OCI-LY7 (cell line): ENCODE measurements around the gene PPP1R16B. TPM values are rescaled to one million over a fixed set of nuclear protein-coding genes. Genes with fewer than 3 reads are reported as not detected.
A peak's percentile ranks its signal among the peaks of the same experiment; 100 is the strongest.
"Not testable (repeated sequence)": the region's sequence is repeated elsewhere in the genome, so short reads cannot be mapped to it uniquely, and the experiment has no call there.

ENCODE experiments used
- BruUV-seq: library from RNA; stranded (reverse); fragments of 400-500 nt; replicated peaks from 2 replicates; lab custom pipeline; 2021; lab: Mats Ljungman, UMichigan
- CTCF ChIA-PET: fragments of 300-600 bp; sonication (Branson Sonifier 250); formaldehyde crosslinking; loops from one replicate; lab custom pipeline; 2022; ENCODE audit warnings: antibody characterized with exemption; ENCODE audit not compliant: unreplicated experiment; lab: Charles Lee
- POLR2A ChIA-PET: fragments of 300-600 bp; sonication (Branson Sonifier 250); formaldehyde crosslinking; loops from one replicate; lab custom pipeline; 2022; ENCODE audit warnings: antibody characterized with exemption; lab: Charles Lee
- DNase-seq: peaks from one replicate; pipeline ENCODE4 v3.0.0-alpha.2; 2015; ENCODE audit warnings: low spot score
- H2AFZ ChIP-seq: fragments of 200-600 bp; sonication (generic), shearing (Covaris generic); 2 replicates; pipeline ENCODE4 v1.6.1; 2014; ENCODE audit warnings: mild to moderate bottlenecking, antibody characterized with exemption, low read length, moderate library complexity
- H3K27ac ChIP-seq: fragments of 200-600 bp; sonication (generic); 2 replicates; pipeline ENCODE4 v1.5.1; 2014; ENCODE audit warnings: mixed run types, low read depth, mild to moderate bottlenecking, moderate library complexity, low read length, inconsistent platforms; ENCODE audit not compliant: poor library complexity, severe bottlenecking
- H3K36me3 ChIP-seq: fragments of 200-600 bp; sonication (generic); 2 replicates; pipeline ENCODE4 v1.6.1; 2014; ENCODE audit warnings: mild to moderate bottlenecking, antibody characterized with exemption, low read length, moderate library complexity, mixed read lengths; ENCODE audit not compliant: insufficient read depth
- H3K4me1 ChIP-seq: fragments of 200-600 bp; sonication (generic); 2 replicates; pipeline ENCODE4 v1.5.1; 2014; ENCODE audit warnings: mild to moderate bottlenecking, low read length; ENCODE audit not compliant: insufficient read depth, poor library complexity, severe bottlenecking
- H3K4me2 ChIP-seq: fragments of 200-600 bp; sonication (generic); 2 replicates; pipeline ENCODE4 v1.6.1; 2014; ENCODE audit warnings: mild to moderate bottlenecking, low read length
- H3K4me3 ChIP-seq: fragments of 200-600 bp; sonication (generic); 2 replicates; pipeline ENCODE4 v1.5.1; 2014; ENCODE audit warnings: mild to moderate bottlenecking, low read depth, low read length; ENCODE audit not compliant: poor library complexity, severe bottlenecking
- H3K79me2 ChIP-seq: fragments of 200-600 bp; sonication (generic); 2 replicates; pipeline ENCODE4 v1.6.1; 2016; ENCODE audit warnings: low read depth, mild to moderate bottlenecking, low read length, moderate library complexity, mixed read lengths; ENCODE audit not compliant: insufficient read depth
- H3K9me2 ChIP-seq: fragments of 200-600 bp; sonication (generic); 2 replicates; pipeline ENCODE4 v1.6.1; 2016; ENCODE audit warnings: mild to moderate bottlenecking, low read length, mixed read lengths; ENCODE audit not compliant: insufficient read depth
- H3K9me3 ChIP-seq: fragments of 200-600 bp; sonication (generic); 2 replicates; pipeline ENCODE4 v1.6.1; 2014; ENCODE audit warnings: mild to moderate bottlenecking, mixed run types, low read length, mixed read lengths
- H4K20me1 ChIP-seq: fragments of 200-600 bp; sonication (generic); 2 replicates; pipeline ENCODE4 v1.6.1; 2014; ENCODE audit warnings: mild to moderate bottlenecking, antibody characterized with exemption, low read length, moderate library complexity, mixed read lengths; ENCODE audit not compliant: insufficient read depth
- CTCF ChIP-seq: fragments of 200-600 bp; sonication (generic); conservative IDR thresholded peaks from 2 replicates; pipeline ENCODE4 v1.5.1; 2014; ENCODE audit warnings: mild to moderate bottlenecking, antibody characterized with exemption, low read length, moderate library complexity, mixed read lengths
- EZH2phosphoT487 ChIP-seq: fragments of 200-600 bp; sonication (generic); IDR thresholded peaks from 2 replicates; pipeline ENCODE4 v1.6.1; 2018; ENCODE audit warnings: low read depth, borderline replicate concordance, mild to moderate bottlenecking, mixed run types, antibody characterized with exemption, low read length, moderate library complexity, mixed read lengths
- intact Hi-C: fragments of 100-400 bp; cut with micrococcal nuclease; formaldehyde crosslinking; loops from one replicate; pipeline ENCODE4 v1.10.0; 2022; ENCODE audit not compliant: unreplicated experiment
- total RNA-seq, 2 experiments: library from RNA; depleted of rRNA in 1 of 2; stranded (reverse); fragments of >200 nt in 1 of 2; shearing (Covaris generic) in 1 of 2; gene quantifications; 2 replicates each; pipeline ENCODE4 v1.2.3, GENCODE V29; 2014 to 2022

Gene PPP1R16B
- total RNA-seq, 2 experiments from 2014 or later: 45.4 to 49.7 TPM

GRCh38 chr20:38812709-38813573 is 7.4 kb downstream of the PPP1R16B start:
- intact Hi-C loops: no loop called here
- CTCF ChIA-PET: interaction anchor here (0.7 kb wide), 1 partner anchor 109 kb away, joined by 3 read pairs; no protein-coding TSS in a partner anchor

GRCh38 chr20:38813574-38813962 is 8.1 kb downstream of the PPP1R16B start:
- BruUV-seq, H3K4me3 ChIP-seq, H3K4me2 ChIP-seq, H3K27ac ChIP-seq, H3K9me3 ChIP-seq, DNase-seq, POLR2A ChIA-PET, CTCF ChIA-PET, intact Hi-C loops, H3K9me2 ChIP-seq, H2AFZ ChIP-seq: not testable (repeated sequence)
- peaks cover 61% of the 10 kb centered on the region for H3K4me1 ChIP-seq
- H3K79me2 ChIP-seq: peaks cover 92% of the 10 kb centered on the region
- peaks cover 71% of the 10 kb centered on the region for H3K36me3 ChIP-seq
- peaks cover 12% of the 10 kb centered on the region; the same call in 1 of the 2 replicates for H4K20me1 ChIP-seq

More at GRCh38 chr20:38812709-38813573, 7.4 kb downstream of the PPP1R16B start:
- H4K20me1 ChIP-seq: peaks cover 18% of the 10 kb centered on the region; the same call in 1 of the 2 replicates
- H2AFZ ChIP-seq: no peak overlapping the region
- TF ChIP-seq CTCF (no peak), EZH2phosphoT487 (no peak)
- peaks cover 71% of the 10 kb centered on the region for H3K36me3 ChIP-seq
- H3K4me2 ChIP-seq: peak overlapping the region; percentile 98
- peak overlapping the region; percentile 42 for H3K27ac ChIP-seq
- peak; percentile 55 for DNase-seq
- peaks cover 68% of the 10 kb centered on the region for H3K4me1 ChIP-seq
- no TSS peak for BruUV-seq
- H3K9me2 ChIP-seq: no peaks in the 10 kb centered on the region
- POLR2A ChIA-PET: interaction anchor here (0.7 to 1.5 kb wide), 3 partner anchors 15 to 80 kb away, joined by 4 read pairs; no protein-coding TSS in a partner anchor
- peaks cover 92% of the 10 kb centered on the region for H3K79me2 ChIP-seq
- H3K4me3 ChIP-seq: no peak overlapping the region
- no peaks in the 10 kb centered on the region for H3K9me3 ChIP-seq

GRCh38 chr20:38815446-38815845 is 9.9 kb downstream of the PPP1R16B start:
- TF ChIP-seq EZH2phosphoT487 (no peak), CTCF (no peak)
- Histone ChIP-seq H3K9me3 (no peaks in the 10 kb centered on the region), H3K79me2 (peaks cover 89% of the 10 kb centered on the region), H3K36me3 (peaks cover 76% of the 10 kb centered on the region), H3K4me2 (no peak overlapping the region), H3K4me1 (peaks cover 43% of the 10 kb centered on the region), H3K4me3 (no peak overlapping the region), H4K20me1 (peaks cover 11% of the 10 kb centered on the region; the same call in 1 of the 2 replicates), H2AFZ (no peak overlapping the region), H3K27ac (no peak overlapping the region), H3K9me2 (no peaks in the 10 kb centered on the region)
- POLR2A ChIA-PET: interaction anchor here (0.8 to 1.2 kb wide), 3 partner anchors 18 to 31 kb away, joined by 3 to 6 read pairs (median 5); no protein-coding TSS in a partner anchor
- no TSS peak for BruUV-seq
- intact Hi-C loops: no loop called here
- CTCF ChIA-PET: no interaction called here
- DNase-seq: no peak
